ENCODE measurements around the gene ASPG. TPM values are rescaled to one million over a fixed set of nuclear protein-coding genes. Genes with fewer than 3 reads are reported as not detected.

Gene ASPG
- total RNA-seq, 3 donors from 2014 or later = 0.19 TPM; not detected in 2

- Mint-ChIP-seq H3K9me3 (no peaks in the 10 kb centered on the region), H3K4me3 (no peak overlapping the region), H3K27me3 (ENCODE audit: low read depth) (peaks cover 23% of the 10 kb centered on the region), H3K4me1 (ENCODE audit: low read depth) (no peaks in the 10 kb centered on the region), H3K36me3 (ENCODE audit: insufficient read depth) (no peaks in the 10 kb centered on the region)
- no peak for DNase-seq
- no peak for ATAC-seq
Observed at GRCh38 chr14:104143521-104144452, 58.3 kb downstream of the ASPG start.

DNA sequence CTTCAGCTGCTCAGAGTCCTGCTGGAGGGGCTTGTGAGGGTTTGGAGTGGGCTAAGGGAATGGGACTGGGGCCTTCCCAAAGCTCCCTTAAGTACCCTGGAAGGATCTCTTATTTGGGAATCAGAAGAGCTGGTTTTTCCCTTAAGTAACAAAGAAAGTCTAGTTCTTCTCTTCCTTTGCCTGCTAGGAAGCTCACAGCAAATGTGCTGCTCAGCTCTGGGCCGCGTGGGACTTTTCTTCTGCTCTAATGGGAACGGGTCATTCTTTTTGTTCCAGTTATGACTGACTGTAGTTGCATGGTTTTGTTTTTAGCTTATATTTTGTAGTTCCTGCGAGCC, 58.9 kb downstream of the ASPG start:
- Mint-ChIP-seq H3K4me3 (no peak overlapping the region), H3K27me3 (ENCODE audit: low read depth) (peaks cover 20% of the 10 kb centered on the region), H3K9me3 (no peaks in the 10 kb centered on the region), H3K4me1 (ENCODE audit: low read depth) (no peaks in the 10 kb centered on the region), H3K36me3 (ENCODE audit: insufficient read depth) (no peaks in the 10 kb centered on the region)
- ATAC-seq (no peak), DNase-seq (no peak)

DNA sequence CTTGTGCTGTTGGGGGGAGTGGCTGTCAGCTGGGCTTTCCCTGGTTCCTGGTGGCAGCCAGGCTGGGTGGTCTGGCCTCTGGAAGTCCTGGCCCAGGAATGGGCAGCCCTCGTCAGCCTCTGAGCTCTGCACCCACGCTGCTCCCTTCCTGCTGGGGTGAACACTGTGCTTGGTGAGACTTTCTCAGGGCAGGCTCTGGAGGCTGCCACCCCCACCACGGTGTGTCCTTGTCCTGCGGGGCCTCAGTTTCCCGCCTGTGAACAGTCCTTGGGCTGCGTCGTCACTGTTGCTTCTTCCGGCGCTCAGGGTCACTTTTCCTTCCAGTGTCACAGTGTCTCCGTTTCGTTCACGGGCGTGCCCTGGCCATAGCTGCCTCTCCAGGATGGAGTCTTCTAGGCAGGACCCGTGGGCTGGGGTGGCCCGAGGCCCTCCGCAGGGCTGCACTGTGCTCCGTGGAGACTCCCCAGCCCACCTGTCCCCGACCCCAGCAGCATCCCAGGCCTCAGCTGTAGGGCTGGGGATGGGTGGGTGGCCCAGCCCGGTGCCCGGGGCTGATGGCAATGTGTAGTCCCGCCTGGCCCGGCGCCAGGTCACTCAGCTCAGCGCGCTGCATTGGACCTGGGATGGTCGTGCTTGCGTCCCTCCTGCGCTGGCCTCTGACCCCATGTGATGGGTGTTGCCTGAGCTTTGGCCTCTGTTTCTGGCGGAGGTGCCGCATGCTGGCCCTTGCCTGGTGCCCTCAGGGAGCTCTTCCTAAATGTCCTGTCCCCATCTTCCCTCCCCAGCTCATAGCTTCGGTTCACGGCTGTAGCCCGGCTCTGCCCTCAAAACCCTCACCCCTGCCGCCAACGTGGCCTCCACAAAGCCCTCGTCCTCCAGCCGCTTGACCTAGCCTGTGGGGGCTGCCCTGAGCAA, 59.7 kb downstream of the ASPG start:
- no peaks in the 10 kb centered on the region for H3K36me3 Mint-ChIP-seq (ENCODE audit: insufficient read depth)
- H3K4me3 Mint-ChIP-seq = no peak overlapping the region
- ATAC-seq (no peak), DNase-seq (no peak)
- peaks cover 14% of the 10 kb centered on the region for H3K27me3 Mint-ChIP-seq (ENCODE audit: low read depth)
- no peaks in the 10 kb centered on the region for H3K9me3 Mint-ChIP-seq
- no peaks in the 10 kb centered on the region for H3K4me1 Mint-ChIP-seq (ENCODE audit: low read depth)

GRCh38 chr14:104145826-104146601, 60.5 kb downstream of the ASPG start:
- H3K4me3 Mint-ChIP-seq = no peak overlapping the region
- no peaks in the 10 kb centered on the region for H3K36me3 Mint-ChIP-seq (ENCODE audit: insufficient read depth)
- H3K4me1 Mint-ChIP-seq (ENCODE audit: low read depth) = no peaks in the 10 kb centered on the region
- ATAC-seq (no peak), DNase-seq (no peak)
- peaks cover 6% of the 10 kb centered on the region for H3K27me3 Mint-ChIP-seq (ENCODE audit: low read depth)
- H3K9me3 Mint-ChIP-seq = no peaks in the 10 kb centered on the region

GRCh38 chr14:104146651-104147345, 61.3 kb downstream of the ASPG start:
- no peak for DNase-seq
- no peak for ATAC-seq
- no peak overlapping the region for H3K4me3 Mint-ChIP-seq

GRCh38 chr14:104147346-104148125, 62.0 kb downstream of the ASPG start:
- DNase-seq = no peak
- no peaks in the 10 kb centered on the region for H3K36me3 Mint-ChIP-seq (ENCODE audit: insufficient read depth)
- no peak for ATAC-seq
- no peaks in the 10 kb centered on the region for H3K4me1 Mint-ChIP-seq (ENCODE audit: low read depth)
- H3K9me3 Mint-ChIP-seq = no peaks in the 10 kb centered on the region
- no peak overlapping the region for H3K4me3 Mint-ChIP-seq
- H3K27me3 Mint-ChIP-seq (ENCODE audit: low read depth) = peaks cover 4% of the 10 kb centered on the region

More at GRCh38 chr14:104146651-104147345, 61.3 kb downstream of the ASPG start:
- Mint-ChIP-seq H3K36me3 (ENCODE audit: insufficient read depth) (no peaks in the 10 kb centered on the region), H3K9me3 (no peaks in the 10 kb centered on the region), H3K4me1 (ENCODE audit: low read depth) (no peaks in the 10 kb centered on the region), H3K27me3 (ENCODE audit: low read depth) (peaks cover 4% of the 10 kb centered on the region)

DNA sequence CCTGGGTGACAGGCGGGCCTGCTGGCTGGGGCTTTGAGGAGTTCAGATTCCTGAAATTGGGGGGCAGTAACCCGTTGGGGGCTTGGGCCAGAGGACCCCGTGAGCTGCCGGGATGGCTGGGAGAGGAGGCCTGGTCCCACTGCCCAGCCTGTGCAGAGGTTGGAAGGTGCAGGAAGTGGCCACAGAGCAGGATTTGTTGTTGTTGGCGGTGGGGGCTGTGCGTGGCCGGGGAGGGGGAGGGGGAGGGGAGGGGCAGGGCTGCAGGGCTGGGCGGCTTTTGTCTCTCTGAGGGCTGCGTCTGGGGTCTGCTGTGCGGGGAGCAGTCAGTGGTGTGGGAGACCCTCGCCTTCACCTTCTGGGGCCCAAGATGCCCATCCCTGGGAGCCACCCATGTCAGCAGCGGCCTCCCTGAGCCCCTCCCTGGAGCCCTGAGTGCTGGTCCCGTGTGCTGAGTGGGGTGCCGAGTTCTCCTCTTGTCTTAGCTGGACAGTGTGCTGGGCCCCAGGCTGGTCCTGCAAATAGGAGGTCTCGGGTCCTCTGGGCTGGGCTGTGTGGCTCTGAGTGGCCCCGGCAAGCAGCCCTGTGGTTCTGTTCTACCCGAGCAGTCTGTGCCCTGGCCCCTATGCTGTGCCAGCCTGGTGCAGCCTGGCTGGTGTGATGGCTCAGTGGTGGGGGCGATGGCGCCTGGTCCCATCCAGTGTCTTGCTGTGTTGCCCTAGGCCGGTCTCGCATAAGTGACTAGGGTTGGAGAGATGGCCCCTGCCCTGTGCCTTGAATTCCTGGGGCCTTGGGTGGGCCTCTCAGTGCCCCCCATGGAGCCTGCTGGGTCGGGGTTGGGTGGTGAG, 63.2 kb downstream of the ASPG start:
- peaks cover 3% of the 10 kb centered on the region for H3K27me3 Mint-ChIP-seq (ENCODE audit: low read depth)
- DNase-seq = no peak
- no peaks in the 10 kb centered on the region for H3K36me3 Mint-ChIP-seq (ENCODE audit: insufficient read depth)
- H3K4me3 Mint-ChIP-seq = no peak overlapping the region
- no peaks in the 10 kb centered on the region for H3K4me1 Mint-ChIP-seq (ENCODE audit: low read depth)
- ATAC-seq = no peak
- no peaks in the 10 kb centered on the region for H3K9me3 Mint-ChIP-seq

DNA sequence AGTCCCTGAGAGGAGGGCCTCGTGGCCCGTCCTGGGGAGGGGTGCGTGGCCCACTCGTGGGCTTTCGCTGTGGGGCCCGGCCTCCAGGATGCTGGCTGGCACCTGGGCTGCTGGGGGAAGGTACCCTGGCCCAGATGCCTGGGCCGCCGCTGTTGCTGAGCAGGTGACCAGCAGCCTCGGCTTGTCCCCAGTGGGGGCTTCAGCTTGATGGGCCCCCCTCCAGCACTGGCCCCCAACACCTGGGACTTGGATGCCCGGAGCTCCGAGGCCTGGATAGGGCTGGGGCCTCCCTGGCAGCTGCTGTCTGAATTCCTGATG, 63.7 kb downstream of the ASPG start:
- H3K9me3 Mint-ChIP-seq = no peaks in the 10 kb centered on the region
- no peaks in the 10 kb centered on the region for H3K36me3 Mint-ChIP-seq (ENCODE audit: insufficient read depth)
- ATAC-seq (no peak), DNase-seq (no peak)
- H3K4me1 Mint-ChIP-seq (ENCODE audit: low read depth) = no peaks in the 10 kb centered on the region
- no peak overlapping the region for H3K4me3 Mint-ChIP-seq
- H3K27me3 Mint-ChIP-seq (ENCODE audit: low read depth) = peaks cover 3% of the 10 kb centered on the region

- H3K4me1 Mint-ChIP-seq (ENCODE audit: low read depth) = no peaks in the 10 kb centered on the region
- peaks cover 3% of the 10 kb centered on the region for H3K27me3 Mint-ChIP-seq (ENCODE audit: low read depth)
- H3K9me3 Mint-ChIP-seq = no peaks in the 10 kb centered on the region
- DNase-seq (no peak), ATAC-seq (peak; percentile 49)
- H3K4me3 Mint-ChIP-seq = no peak overlapping the region
- no peaks in the 10 kb centered on the region for H3K36me3 Mint-ChIP-seq (ENCODE audit: insufficient read depth)
Observed at GRCh38 chr14:104149617-104150135, 64.2 kb downstream of the ASPG start.

DNA sequence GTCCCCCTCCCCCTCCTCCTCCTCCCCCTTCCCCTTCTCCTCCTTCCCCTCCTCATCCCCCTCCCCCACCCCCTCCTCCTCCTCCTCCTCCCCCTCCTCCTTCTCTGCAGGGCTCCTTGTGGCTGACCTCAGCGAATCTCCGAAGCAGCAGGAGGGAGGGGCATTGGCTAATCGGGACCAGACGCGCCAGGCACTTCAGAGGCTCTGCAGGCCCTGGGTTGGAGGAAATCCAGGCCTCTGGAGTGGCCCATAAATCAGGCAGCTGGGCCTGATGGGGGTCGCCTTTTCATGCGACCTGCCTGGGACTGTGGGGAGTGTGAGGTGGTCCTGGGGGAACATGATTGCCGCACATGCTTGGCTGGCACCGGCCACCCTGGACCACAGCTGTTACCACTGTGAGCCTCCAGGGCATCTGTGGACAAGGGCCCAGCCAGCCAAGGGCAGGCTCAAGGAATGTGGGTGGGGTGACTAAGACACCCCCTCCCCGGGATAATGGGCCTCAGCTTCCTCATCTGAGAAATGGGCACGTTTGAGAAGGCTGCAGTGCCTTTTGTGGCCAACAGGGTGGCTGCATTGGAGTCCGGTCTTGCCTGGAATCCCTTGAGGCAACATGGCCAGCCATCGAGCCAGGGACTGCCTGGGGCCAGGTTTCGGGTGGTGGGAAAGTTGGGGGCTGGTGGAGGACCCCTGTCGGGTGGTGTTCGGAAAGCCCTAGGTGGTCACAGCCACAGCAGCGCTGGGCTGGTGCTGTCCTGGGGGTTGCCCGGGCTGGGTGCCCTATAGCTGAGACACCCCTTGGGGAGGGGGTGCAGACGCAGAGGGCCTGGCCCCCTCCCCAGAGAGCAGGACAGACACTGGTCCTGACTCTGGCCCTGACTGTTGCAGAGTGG, 64.9 kb downstream of the ASPG start:
- Mint-ChIP-seq H3K9me3 (no peaks in the 10 kb centered on the region), H3K27me3 (ENCODE audit: low read depth) (peaks cover 2% of the 10 kb centered on the region), H3K36me3 (ENCODE audit: insufficient read depth) (no peaks in the 10 kb centered on the region), H3K4me1 (ENCODE audit: low read depth) (no peaks in the 10 kb centered on the region), H3K4me3 (no peak overlapping the region)
- DNase-seq (no peak), ATAC-seq (no peak)

DNA sequence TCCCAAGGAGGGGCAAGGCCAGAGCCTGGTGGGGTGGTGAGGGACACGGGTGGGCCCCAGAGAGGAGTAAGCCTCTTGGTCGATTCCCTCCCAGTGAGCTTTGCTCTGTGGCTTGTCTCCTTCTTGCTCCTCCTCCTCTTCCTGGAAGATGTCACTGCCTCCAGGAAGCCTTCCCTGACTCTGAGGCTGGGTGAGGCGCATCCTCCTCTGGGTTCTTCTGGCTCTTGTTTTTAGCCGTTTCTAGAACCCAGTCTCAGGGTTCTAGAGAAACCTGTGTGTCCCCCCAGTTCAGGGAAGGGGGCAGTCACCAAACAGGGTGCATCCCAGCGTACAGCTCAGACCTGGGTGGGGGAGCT, 65.5 kb downstream of the ASPG start:
- DNase-seq (no peak), ATAC-seq (no peak)
- Mint-ChIP-seq H3K9me3 (no peaks in the 10 kb centered on the region), H3K4me3 (no peak overlapping the region), H3K4me1 (ENCODE audit: low read depth) (no peaks in the 10 kb centered on the region), H3K27me3 (ENCODE audit: low read depth) (peaks cover 2% of the 10 kb centered on the region), H3K36me3 (ENCODE audit: insufficient read depth) (no peaks in the 10 kb centered on the region)

Measured in activated T-cell treated with anti-CD3 and anti-CD28 coated beads, Interleukin-2, amount 50 U/mL, for 4 hours (primary cell).